ENCODE measurements around the gene NPR2. TPM values are rescaled to one million over a fixed set of nuclear protein-coding genes. Genes with fewer than 3 reads are reported as not detected.

Gene NPR2
- total and polyA plus RNA-seq, 2 of the 13 experiments (the other 11 are each of a cell fraction or from before 2014, with no cell fraction given): 7.4 to 9.4 TPM

DNA sequence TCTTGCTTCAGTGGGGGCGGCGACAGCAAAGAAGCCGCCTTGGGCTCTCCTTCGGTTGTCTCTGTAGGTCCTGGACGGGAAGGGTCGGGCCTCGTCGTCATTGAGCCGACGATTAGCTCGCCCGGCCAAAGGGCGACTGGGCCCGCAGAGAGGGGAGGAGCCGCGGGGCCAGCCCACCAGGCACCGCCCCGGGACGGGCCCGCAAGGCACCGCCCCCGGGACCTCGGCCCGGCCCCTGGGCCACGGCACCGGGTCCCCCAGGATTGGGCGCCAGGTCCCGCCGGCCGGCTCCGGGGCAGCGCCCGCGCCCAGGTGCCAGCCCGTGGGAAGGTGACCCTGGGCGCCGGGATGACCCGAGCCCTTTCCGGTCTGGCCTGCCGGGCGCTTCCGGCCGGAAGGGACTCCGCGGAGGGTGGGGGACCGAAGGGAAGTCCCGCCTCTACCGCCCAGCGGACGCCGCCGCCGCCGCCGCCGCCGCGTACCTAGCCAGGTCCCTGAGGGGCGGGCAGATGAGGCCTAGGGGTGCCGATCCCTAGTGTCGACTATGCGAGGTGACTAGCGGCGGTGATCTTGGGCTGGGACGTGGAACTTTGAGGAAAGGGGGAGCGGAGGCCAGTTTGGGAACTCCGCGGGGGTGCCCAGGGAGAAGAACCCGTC lies 42.4 kb upstream of the NPR2 start, which contains the start of the genes GBA2 and RGP1 (continued):
- TF ChIP-seq ARNT2 (CRISPR knock-in tag; IDR thresholded peaks at IDR 0.05; ENCODE audit: low read depth) (0 out of 2 replicates have a peak, but pooled peaks have one; percentile 38), MBNL3 (CRISPR knock-in tag; conservative IDR thresholded peaks at IDR 0.05) (no peak), DMAP1 (CRISPR knock-in tag; IDR thresholded peaks at IDR 0.05) (peak; percentile 49; the same call in 1 of the 2 replicates), U2AF1 (optimal IDR thresholded peaks at IDR 0.05; ENCODE audit: low read depth, low read length) (no peak), HIC2 (CRISPR knock-in tag; IDR thresholded peaks at IDR 0.05; ENCODE audit: low read depth) (peak; percentile 89), SIX4 (CRISPR knock-in tag; IDR thresholded peaks at IDR 0.05) (no peak; the same call in 1 of the 2 replicates), SALL1 (CRISPR knock-in tag; IDR thresholded peaks at IDR 0.05) (peak; percentile 62; the same call in 1 of the 2 replicates), ZNF768 (CRISPR knock-in tag; IDR thresholded peaks at IDR 0.05) (no peak), SOX6 (IDR thresholded peaks at IDR 0.05) (no peak), SOX6 (CRISPR knock-in tag; IDR thresholded peaks at IDR 0.05) (no peak)
- TF ChIP-seq, protein P1, sequence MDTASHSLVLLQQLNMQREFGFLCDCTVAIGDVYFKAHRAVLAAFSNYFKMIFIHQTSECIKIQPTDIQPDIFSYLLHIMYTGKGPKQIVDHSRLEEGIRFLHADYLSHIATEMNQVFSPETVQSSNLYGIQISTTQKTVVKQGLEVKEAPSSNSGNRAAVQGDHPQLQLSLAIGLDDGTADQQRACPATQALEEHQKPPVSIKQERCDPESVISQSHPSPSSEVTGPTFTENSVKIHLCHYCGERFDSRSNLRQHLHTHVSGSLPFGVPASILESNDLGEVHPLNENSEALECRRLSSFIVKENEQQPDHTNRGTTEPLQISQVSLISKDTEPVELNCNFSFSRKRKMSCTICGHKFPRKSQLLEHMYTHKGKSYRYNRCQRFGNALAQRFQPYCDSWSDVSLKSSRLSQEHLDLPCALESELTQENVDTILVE (CRISPR knock-in tag; IDR thresholded peaks at IDR 0.05): peak; percentile 99
